GM13976 (cell line): Measurements from ENCODE around the gene LONP2.
"Not testable (repeated sequence)": the region's sequence is repeated elsewhere in the genome, so short reads cannot be mapped to it uniquely, and the experiment has no call there.

Source experiments
- DNase-seq: peaks from one replicate; pipeline ENCODE4 v3.0.0; 2012; ENCODE audit warnings: low spot score
- CTCF ChIP-seq: IDR thresholded peaks from 2 replicates; pipeline ENCODE4 v1.5.1; 2012; ENCODE audit warnings: borderline replicate concordance, mild to moderate bottlenecking; ENCODE audit not compliant: insufficient read depth; ENCODE audit errors: extremely low read depth, missing control alignments, control extremely low read depth
- in situ Hi-C: fragments of 300-500 bp; cut with MboI; formaldehyde crosslinking; loops from one replicate; pipeline ENCODE4 v1.12.0; 2022; ENCODE audit warnings: low sequenced_read_pairs, mixed read lengths, inconsistent platforms; ENCODE audit not compliant: unreplicated experiment

The LONP2 gene

GRCh38 chr16:48373258-48374029 is 129.3 kb downstream of the LONP2 start:
- TF ChIP-seq CTCF: no peak
- in situ Hi-C loops: loop anchor here (25.0 kb wide), 1 partner anchor 89 kb away; no protein-coding TSS in a partner anchor
- no peak for DNase-seq

GRCh38 chr16:48374255-48374654 is 130.2 kb downstream of the LONP2 start:
- in situ Hi-C loops: loop anchor here (25.0 kb wide), 1 partner anchor 88 kb away; no protein-coding TSS in a partner anchor
- TF ChIP-seq CTCF: no peak
- no peak for DNase-seq

GRCh38 chr16:48377301-48377700 is 133.2 kb downstream of the LONP2 start:
- DNase-seq, in situ Hi-C loops: not testable (repeated sequence)

GRCh38 chr16:48378276-48378675 is 134.2 kb downstream of the LONP2 start:
- TF ChIP-seq CTCF: no peak
- DNase-seq: no peak
- in situ Hi-C loops: no loop called here

- no peak for DNase-seq
- no peak for TF ChIP-seq CTCF
- in situ Hi-C loops: no loop called here
Observed at GRCh38 chr16:48378836-48379235, 134.7 kb downstream of the LONP2 start.

GRCh38 chr16:48381201-48381600 is 137.1 kb downstream of the LONP2 start:
- DNase-seq: no peak
- in situ Hi-C loops: no loop called here
- TF ChIP-seq CTCF: no peak

- in situ Hi-C loops: no loop called here
- no peak for DNase-seq
- TF ChIP-seq CTCF: no peak
Observed at GRCh38 chr16:48382131-48382530, 138.0 kb downstream of the LONP2 start.
